NCI-H510A (cell line): ENCODE data around the gene PLD1.
"Not testable (repeated sequence)": the region's sequence is repeated elsewhere in the genome, so short reads cannot be mapped to it uniquely, and the experiment has no call there.

Experiments used
- DNase-seq: peaks from one replicate; lab custom pipeline; 2025; lab: John Stamatoyannopoulos, UW

PLD1 gene

GRCh38 chr3:171614318-171614921 is 195.9 kb downstream of the PLD1 start:
- DNase-seq = no peak

GRCh38 chr3:171607452-171607851 is 202.8 kb downstream of the PLD1 start:
- DNase-seq = no peak

DNA sequence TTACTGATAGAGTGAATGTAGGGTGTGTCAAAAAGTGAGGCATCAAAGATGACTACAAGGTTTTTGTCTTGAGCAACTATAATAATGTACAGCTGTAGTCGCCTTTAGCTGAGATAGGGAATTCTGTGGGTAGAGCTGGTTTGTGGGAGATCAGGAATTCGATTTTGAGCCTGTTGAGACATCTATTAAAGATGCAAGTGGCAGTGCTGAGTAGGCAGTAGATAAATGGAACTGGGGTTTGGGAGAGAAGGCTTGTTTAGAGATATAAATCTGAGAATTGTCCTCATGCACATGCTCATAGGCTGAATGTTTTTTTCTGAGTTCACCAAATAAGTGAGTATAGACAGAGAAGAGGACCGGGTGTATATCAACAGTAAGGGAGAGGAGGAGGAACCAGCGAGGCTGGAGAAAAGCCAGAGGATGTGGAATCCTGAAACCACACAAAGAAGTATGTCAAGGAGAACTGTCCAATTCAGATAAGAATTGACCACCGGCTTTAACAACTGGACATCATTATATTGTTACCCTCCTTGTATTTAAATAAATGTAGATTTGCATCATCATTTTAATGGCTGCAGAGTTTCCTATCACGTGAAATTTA is 204.0 kb downstream of the PLD1 start:
- DNase-seq = no peak

- DNase-seq = no peak
Observed at GRCh38 chr3:171604370-171604769, 205.9 kb downstream of the PLD1 start.

DNA sequence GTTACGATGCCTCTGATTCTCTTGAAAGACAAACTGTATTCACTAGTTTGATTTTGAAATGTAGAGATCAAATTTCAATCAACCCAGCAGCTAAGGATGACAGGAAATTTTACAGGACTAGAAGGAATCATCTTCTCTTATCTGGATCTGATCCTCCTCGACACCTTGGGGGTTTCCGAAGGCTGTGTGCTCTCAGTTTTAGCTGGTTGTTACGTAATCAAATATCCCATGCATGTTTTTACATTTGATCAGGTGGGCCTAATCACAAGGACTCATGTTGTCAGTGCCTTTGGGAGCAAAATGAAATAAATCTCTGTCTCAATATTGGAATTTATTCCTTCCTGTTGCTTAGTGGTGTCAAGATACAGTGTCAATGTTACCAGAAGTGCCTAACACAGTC is 208.2 kb downstream of the PLD1 start:
- no peak for DNase-seq

- DNase-seq = no peak
Observed at GRCh38 chr3:171600030-171600429, 210.3 kb downstream of the PLD1 start.

- DNase-seq = no peak
Observed at GRCh38 chr3:171598990-171599389, 211.3 kb downstream of the PLD1 start.

GRCh38 chr3:171592786-171593185 is 217.5 kb downstream of the PLD1 start:
- DNase-seq = no peak

DNA sequence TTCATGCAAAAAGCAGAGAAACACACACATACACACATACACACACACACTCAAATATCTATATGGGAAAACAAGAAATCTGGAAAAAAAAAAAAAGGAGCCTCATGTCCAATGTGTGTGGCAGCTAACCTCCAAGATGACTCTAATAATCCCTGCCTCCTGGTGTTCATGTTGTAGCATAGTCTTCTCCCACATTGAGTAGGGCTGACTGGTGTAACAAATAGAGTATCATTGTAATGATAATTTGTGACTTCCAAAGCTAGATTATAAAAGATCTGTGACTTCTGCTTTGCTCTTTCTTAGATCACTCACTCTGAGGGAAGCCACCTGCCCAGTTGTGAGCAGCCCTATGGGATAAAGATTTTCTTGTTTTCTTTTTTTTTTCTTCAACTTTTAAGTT is 219.2 kb downstream of the PLD1 start:
- DNase-seq = no peak

GRCh38 chr3:171586274-171586673 is 224.0 kb downstream of the PLD1 start:
- no peak for DNase-seq

GRCh38 chr3:171585039-171585438 is 225.2 kb downstream of the PLD1 start:
- DNase-seq = no peak

DNA sequence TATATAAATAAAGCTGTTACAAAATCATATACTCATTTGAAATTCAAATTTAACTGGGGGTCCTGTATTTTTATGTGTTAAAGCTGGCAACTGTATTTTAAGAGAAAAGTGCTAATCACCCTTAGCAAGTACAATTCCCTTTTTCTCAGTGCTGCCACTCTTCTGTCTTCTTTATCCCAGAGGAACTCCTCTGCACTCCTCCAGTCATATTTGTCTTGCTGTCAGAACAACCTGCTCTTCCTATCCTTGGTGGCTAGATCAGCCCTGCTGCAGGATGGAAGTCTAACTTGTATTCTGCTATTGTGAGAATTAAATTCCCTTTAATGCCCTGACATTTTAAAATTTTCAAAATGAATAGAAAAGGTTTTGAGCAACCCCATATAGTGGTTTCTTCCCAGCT is 226.2 kb downstream of the PLD1 start:
- DNase-seq = no peak

- no peak for DNase-seq
Observed at GRCh38 chr3:171574556-171575240, 235.6 kb downstream of the PLD1 start.

DNA sequence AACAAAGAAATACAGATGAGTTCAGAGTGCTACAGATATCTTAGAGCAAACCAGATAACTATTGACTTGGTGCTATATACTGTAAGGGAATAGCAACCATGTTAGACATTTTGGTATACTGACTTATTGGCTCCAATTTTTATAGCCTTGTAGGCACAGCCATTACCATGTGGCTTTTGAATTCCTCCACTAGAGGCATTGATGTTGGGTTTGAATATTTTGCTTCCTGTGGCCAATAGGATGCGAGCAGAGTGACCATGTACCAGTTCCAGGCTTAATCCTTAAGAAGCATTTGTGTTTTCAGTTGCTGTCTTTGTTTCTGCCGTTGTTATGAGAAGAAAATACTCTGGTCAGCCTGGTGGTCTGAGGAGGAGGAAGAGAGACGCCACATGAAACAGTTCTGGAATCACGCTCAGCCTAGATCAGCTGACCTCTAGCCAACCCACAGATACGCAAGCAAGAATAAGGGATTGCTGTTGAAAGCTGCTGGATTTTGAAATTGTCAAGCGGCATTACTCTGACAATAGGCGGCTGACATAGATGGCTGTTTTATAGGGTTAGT is 240.6 kb downstream of the PLD1 start:
- DNase-seq = no peak

DNA sequence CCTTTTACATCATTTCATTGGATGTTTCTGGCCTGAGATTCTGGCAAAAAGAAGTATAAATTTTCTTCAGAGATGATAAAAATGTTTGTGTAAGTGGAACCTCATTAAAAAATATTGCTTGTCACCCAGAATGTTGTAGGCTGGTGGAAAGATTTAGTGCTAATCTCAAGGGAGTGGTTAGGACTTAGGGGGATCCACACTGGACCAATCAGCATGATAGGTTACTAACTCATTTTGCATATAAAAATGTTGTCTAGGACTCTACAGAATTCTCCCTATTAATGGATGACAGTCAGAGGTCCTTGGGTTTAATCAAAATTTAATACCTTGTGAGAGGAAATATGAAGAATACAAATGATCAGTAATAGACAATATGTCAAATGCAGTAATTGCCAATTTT is 241.5 kb downstream of the PLD1 start:
- no peak for DNase-seq

GRCh38 chr3:171566803-171567422 is 243.4 kb downstream of the PLD1 start:
- no peak for DNase-seq

- DNase-seq = no peak
Observed at GRCh38 chr3:171565481-171566058, 244.7 kb downstream of the PLD1 start.

DNA sequence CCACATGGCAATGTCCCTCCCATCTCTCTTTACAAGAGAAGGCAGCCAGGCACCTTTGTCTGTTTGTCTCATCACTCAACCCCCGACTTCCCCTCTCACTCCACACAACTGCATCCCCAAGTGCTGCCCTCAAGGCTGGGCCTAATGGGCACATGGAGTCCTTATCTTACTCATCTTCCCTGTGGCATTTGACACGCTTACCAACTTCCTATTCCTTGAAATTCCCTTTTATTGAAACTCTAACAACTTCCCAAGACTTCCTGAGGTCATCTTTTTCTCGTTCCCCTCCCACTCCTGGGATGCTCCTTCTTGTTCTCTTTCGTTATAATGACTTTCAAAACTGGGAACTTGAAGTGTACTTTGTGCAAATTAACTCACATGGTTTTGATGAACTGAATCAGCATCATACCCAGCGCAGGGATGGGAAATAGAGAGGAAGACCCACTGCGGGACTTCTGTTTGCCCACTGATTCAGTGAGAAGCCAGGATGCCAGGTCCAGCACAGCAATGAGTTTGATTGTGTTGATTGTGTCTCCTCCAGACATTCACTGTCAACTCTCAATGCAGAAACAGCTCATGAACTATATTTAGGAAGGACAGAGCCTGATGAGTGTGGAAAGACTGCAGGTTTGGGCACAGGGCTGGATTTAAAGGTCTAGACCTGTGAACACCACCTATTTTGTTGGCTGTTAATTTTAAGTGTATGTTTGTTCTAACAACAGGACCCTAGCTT is 245.4 kb downstream of the PLD1 start:
- no peak for DNase-seq

DNA sequence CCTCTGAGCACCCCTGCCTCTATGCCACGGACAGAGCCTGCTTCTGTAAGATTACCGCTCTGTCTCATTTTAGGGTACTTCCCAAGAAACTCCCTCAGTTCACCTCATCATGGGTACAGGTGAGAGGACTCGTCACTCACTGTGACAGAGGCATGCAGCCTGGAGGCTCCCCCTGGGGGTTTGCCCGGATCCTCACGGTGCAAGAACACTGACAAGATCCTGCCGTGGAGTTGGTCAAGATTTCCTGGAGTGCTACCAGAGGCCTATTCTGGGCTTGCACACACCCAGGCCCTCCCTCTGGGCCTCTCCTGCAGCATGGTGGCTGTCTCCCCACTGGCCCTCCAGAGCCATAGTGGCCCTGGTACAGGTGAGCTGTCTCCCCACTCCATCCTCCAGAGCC is 247.0 kb downstream of the PLD1 start:
- no peak for DNase-seq

DNA sequence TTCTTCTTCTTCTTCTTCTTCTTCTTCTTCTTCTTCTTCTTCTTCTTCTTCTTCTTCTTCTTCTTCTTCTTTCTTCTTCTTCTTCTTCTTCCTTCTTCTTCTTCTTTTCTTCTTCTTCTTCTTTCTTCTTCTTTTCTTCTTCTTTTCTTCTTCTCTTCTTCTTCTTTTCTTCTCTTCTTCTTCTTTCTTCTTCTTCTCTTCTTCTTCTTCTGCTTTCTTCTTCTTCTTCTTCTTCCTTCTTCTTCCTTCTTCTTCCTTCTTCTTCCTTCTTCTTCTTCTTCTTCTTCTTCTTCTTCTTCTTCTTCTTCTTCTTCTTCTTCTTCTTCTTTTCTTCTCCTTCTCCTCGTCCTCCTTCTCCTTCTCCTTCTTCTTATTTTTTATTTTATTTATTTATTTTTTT is 247.8 kb downstream of the PLD1 start:
- not testable (repeated sequence) for DNase-seq

DNA sequence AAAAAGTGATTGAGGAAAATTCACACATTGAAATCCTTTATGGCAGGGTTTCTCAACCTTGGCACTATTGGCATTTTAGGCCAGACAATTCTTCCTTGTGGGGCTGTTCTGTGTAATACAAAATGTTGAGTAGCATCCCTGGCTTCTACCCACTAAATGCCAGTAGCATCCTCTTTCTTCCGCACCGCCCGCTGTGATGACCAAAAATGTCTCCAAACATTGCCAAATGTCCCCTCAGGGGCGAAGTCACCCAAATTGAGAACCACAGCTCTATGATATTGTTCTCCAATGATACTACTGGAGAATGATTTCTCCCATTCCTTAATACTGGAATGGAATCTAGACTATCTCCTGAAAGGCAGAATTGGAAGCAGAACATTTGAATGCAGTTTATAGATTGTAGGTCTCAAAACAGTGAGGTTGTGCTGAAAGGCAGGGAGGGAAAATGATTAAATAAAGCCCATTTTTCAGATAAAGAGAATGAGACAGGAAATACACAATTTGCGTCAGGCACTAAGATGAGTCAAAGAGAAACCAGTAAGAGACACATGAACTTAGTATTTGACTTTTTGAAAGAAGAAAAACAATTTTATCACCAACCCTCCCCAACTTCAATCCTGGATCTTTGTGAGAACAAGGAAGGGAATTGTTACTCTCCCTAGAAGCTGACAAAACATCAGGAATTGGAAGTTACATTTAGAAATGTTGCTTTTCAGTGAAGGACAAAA is 248.5 kb downstream of the PLD1 start:
- no peak for DNase-seq
